GM21723 (cell line): Measurements from ENCODE around the gene LINC01488.

ENCODE experiments used
- ATAC-seq: cut with Tn5 transposase; IDR thresholded peaks from one replicate; pipeline ENCODE4 v1.9.1; 2021; ENCODE audit warnings: mild to moderate bottlenecking, moderate library complexity; ENCODE audit not compliant: unreplicated experiment

LINC01488 gene

DNA sequence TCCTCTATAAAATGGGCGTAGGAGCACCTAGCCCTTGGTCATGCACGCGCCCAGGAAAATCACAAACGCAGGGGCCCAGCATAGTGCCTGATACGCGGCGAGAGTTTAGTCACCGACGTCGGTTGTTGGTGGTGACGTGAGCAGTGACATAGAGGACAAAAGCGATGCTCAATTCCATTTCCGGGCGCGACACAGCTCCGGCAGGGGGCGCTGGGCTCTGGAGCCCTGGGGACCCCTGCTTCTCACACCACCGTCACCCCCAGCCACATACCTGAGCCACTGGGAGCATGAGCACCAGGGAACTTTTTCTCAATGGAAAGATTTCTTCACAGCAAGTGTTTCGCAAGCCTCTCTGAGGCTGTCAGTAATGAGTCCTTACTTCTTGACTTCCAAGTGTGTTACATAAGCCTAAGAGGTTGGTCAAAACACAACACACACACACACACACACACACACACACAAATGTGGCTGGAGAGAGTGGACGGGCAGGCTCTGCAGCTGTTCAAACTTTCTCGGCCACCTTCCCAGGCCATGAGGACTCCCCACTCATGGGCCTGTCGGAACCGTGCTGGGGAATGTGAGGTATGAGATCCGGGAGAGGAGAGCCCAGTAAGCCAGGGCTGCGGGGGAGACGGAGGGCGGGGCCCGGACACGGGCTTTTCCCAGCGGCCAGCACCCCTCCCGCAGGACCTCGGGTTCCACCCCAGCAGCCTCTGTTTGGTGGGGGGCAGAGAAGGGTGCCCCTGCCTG, 36.9 kb upstream of the LINC01488 start:
- ATAC-seq = no peak

DNA sequence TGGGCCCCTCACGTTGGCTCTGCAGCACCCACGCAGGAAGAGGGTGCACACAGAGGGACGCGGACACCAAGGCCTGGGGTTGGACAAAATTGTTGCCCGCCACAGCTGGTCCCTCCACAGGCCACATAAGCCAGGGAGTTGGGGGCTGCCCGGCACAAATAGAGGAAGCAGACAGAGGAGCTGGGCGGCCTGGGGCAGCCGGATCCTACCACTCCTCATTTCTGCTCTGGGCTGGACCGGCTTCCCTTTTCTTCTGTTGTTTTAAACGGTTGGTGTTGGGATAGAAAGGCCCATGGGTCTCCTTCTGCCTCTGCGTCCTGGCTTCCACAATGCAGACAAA, 36.4 kb upstream of the LINC01488 start:
- no peak for ATAC-seq

DNA sequence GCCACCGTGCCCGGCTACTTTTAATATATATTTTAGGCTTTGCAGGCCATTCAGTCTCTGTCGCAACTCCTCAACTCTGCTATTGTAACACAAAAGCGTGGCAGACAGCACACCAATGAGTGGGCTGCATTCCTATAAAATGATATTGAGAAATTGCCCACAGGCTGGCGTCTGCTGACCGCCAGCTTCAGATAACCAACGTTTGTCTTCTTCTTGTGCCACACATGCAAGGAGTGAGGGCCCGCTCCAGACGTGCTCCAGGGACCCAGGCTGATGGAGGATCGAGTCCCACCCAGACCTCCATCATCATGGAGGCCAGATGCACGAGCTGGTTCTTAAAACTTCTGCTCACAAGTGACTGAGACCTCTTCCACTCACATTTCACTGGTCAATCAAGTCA, 35.4 kb upstream of the LINC01488 start:
- no peak for ATAC-seq

DNA sequence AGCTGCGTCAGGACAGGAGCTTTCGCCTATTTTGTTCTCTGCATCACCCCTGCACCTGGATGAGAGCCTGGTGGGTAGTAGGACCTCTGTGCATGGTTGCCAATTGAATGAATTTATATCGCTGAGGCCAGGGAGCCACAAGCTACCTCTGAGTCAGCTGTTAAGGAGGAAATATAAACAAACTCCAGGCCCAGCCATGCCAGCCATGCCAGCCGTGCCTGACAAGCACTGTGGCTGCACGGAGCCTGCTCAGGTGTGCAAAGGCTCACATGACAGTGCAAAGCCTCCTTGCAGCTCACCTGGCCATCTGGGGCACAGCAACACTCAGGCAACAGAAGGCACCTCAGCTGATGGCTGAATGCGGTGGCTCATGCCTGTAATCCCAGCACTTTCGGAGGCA, 33.7 kb upstream of the LINC01488 start:
- no peak for ATAC-seq

DNA sequence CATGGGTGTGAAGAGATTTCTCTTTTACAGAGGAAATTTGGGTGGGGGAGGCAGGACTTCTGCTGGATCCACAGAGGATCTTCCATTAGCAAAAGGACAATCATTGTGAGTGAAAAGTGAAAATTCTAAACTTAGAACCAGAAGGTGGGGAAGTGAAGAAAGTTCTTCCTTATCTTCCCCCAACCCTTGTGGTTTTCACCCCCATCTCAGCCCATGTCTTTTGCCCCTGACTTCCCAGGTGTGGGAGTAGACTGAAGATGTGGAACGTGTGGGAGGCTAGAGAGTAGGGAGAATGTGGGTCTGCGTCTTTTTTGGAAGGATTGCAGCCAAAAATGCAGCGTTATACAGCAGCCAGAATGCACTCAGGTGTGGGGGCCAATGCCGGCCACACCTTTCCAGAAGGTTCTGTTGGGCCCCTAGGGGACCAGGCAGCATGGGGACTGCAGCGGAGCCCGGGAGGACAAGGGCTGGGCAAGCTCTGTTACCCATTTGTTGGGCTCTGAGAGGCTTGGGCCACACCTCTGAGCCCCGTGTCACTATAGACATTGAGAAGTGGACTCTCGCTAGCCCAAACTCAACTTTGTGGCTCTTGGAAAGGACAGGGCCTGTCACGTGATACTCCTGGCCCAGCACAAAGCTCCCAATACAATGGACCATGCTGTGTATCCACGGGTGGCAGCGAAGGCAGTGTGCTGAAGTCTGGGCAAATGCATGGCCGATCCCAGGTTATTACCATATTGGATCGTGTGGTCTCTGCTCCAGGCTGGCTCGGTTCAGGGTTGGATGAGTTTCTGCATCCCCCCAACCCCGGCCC, 32.8 kb upstream of the LINC01488 start:
- no peak for ATAC-seq

DNA sequence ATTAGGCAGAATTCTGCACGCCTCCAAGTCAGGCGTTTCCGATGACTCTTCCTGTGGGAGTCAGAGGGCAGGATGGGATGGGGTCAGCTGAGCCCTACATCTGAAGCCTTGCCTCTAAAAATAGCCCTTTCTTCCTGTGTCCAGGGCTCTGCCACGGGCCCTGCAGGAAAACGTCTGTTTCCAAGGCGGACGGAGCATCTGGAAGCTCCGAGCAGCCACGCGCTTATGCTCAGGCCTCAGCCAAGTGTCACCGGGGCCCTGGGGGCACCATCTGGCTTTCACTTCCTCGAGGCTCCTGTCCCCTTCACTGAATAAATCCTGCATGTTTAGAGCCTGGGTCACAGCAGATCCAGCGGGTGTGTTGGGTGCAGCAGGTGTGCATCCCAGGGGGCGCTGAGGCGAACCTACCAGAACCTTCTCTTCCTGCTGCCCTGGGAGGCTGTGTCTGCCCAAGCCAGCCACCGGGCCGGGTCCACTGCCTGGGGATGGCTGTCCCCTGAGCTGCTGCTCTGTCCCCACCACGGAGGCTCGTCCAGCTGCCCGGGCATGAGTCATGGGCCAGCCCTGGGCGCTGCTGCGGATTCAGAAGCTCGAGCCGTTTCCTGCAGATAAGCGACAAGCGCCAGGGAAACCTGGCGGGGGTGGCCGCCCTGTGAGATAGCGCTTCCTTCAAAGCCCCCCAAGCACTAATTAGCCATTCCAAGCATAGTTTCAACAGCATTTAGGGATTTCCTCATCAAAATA, 32.0 kb upstream of the LINC01488 start:
- no peak for ATAC-seq

DNA sequence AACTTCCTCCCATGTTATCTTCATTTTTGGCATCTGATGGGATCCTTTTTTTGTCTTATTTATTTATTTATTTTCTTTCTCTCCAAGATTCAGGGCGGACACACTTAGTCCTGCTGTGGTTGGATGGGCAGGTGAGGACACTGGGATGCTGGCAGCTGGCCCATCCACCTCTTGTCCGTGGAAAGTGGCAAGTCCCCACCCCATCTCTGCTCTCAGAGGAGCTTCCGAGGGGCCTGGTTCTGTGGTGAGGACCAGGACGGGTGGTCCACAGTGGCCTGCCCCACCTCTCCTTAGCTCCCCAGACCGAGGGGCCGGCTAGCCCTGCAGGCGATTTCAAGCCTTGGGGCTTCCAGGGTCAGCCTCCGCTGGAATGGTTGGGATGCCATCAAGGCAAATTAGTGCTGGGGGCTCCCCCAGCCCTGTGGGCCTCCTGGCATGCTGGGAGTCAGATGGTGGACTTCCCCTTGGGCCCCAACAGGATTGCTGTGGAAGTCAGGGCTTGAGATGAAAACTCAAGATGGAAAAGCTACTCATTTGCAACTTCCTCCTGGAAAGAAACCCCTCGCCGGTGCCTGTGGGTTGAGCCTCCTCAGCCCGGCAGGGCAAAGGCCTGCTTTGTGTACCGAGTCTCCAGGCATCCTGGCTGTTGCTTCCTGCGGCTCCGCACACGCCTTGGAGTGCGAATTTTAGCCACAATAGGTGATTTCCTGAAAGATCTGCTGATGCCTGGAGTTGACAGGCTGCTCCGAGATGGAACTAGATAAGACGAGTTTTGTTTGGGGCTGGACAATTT, 31.2 kb upstream of the LINC01488 start:
- no peak for ATAC-seq

DNA sequence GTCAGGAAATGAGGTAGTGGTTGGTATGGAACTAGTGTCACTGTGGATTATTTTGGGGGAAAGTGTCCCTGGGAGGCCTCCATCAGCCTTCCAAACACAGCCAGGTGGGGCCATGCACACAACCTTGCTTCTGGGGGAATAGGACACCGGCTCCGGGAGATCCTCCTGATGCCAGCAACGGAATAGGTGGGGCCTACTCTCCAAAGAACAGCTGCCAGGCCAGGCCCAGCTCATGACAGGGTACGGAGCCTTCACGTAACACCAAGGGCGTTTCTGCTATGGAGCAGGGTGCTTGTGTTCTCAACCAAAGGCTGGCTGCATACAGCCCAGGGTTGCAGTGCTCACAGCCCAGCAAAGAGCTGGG, 30.6 kb upstream of the LINC01488 start:
- no peak for ATAC-seq

DNA sequence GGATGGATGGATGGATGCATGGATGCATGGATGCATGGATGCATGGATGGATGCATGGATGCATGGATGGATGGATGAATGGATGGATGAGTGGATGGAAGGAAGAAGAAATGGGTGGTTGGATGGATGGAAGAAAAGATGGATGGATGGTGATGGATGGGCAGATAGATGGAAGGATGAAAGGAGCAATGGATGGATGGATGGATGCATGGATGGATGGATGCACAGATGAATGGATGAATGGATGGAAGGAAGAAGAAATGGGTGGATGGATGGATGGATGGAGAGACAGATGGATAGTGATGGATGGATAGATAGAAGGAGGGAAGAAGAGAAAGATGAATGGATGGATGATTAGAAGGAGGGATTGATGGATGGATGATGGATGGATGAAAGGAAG, 30.2 kb upstream of the LINC01488 start:
- ATAC-seq = no peak

DNA sequence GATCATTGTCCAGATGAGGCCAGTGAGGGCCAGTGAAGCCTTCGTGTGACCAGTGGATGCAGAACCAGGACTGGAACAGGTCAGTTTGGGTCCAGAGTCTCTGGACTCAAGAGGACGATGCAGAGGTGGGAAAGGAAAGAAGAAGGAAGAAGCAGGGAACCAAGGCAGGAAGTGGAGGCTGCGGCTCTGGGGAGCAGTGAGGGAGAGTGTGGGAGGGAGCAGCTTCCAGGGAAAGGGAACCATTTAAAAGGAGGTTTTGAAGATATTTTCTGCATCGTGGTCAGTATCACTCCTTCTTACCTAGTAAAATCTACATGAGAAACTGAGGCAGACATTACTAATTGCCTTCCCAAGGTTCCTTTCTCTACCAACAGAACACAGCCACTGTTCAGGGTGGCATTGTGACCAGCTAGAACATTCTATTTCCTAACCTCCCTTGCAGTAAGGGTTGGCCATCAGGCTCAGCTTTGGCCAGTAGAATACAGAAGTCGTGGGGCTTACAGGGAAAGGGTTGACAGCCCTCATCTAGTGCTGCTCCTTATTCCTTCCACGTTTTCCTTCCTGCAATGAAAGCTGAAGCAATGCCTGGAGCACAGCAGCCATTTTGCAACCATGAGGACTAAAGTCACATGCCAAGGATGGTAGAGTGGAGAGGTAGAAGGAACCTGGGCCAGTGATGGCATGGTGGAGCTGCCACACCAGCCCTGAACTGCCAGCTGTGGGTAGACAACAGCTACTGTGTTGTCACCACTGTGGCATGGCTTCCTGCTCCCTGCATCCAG, 29.1 kb upstream of the LINC01488 start:
- no peak for ATAC-seq

DNA sequence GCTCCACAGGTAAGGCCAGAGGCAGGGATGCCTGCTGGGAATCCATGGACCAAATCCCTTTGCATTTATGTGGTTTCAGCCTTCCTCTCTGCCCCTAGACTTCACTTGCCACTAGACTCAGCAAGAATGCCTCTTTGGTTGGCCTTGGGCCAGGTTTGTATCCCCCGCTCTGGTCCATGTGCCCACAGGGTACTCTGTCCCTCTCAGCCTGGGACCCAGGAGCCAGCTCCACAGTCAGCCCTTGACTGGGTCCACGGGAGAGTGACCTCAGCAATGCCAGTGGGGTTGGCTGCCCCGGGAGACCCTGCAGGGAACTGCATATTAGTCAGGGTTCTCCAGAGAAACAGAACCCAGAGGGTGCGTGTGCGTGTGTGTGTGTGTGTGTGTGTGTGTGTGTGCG, 28.3 kb upstream of the LINC01488 start:
- ATAC-seq = no peak

DNA sequence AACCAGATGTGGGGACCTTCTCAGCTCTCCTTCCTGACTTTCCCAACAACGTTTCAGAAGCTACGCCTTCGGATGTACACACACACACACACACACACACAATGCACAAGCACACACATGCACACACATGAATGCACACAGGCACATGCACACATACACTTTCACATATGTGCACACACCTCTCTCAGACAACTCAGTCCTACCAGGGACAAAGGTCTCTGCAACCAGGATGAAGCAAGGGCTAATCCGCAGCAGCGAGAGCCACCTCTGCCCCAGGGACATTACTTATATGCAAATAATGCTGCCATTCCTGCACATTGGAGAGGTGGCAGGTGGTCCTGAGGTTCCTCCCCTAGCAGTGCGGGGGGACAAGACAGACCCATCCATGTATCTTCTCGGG, 27.4 kb upstream of the LINC01488 start:
- no peak for ATAC-seq

DNA sequence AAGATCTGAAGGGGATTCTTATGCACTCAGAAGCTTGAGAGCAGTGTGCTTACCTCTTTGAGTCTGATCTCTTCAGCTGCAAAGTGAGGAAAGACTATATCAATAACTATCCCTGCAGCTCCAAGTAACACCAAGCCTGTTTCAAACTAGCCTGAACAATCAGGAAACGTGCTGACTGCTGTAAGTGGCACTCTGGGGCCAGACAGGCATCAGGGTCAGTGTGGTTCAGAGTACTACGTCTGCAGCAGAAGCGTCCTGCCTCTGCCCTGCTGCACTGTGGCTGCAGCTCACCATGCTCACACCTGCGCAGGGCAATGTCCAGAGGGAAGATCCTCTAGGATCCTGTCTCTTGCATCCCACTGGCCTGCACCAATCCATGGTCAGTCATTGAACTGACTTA, 25.5 kb upstream of the LINC01488 start:
- ATAC-seq = no peak

DNA sequence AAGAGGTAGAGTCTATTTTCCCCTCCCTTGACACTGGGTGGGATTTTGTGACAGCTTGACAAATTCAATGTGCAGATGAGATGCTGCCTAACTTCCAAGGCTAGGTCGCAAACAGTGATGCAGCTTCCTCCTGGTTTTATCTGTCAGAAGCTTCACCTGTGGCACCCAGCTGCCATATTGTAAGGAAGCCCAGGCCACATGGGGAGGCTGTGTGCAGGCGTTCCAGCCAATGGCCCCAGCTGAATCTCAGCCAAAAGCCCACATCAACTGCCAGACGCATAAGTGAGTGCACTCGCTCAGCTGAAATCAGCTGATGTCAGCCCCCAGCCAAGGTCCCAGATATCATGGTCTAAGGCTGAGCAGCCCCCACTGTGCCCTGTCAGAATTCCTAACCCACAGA, 24.8 kb upstream of the LINC01488 start:
- no peak for ATAC-seq

DNA sequence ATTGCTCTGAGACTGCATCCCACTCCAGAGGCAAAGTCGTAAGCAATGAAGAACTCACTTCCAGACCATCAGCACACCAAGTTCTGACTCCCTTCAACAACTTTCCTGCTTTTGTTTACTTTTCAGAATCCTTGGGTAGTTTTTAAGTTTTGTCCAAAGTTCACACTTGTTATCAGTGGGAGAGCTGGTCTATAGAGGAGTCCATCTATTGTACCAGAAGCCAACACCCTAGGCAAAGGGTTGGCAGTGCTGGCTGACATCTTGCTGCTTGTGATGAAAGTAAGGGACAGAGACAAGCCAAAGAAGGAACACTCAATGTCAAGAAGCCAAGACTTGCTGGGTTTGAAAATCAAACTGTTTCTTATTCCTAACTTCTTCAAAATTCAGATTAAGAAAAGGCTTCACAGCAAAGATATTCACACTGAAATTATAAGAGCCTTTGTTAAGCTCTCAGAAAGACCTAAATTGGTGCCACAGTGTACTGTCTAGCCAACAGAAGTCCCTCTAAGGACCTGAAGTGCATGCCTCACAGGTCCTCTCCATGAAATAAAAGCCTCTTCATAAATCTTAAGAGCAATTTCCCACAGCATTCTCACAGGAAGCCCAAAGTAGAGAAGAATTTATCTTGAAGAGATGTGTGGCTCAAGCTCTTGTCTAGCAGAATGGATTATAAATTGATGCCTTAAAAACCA, 21.5 kb upstream of the LINC01488 start:
- ATAC-seq = no peak

DNA sequence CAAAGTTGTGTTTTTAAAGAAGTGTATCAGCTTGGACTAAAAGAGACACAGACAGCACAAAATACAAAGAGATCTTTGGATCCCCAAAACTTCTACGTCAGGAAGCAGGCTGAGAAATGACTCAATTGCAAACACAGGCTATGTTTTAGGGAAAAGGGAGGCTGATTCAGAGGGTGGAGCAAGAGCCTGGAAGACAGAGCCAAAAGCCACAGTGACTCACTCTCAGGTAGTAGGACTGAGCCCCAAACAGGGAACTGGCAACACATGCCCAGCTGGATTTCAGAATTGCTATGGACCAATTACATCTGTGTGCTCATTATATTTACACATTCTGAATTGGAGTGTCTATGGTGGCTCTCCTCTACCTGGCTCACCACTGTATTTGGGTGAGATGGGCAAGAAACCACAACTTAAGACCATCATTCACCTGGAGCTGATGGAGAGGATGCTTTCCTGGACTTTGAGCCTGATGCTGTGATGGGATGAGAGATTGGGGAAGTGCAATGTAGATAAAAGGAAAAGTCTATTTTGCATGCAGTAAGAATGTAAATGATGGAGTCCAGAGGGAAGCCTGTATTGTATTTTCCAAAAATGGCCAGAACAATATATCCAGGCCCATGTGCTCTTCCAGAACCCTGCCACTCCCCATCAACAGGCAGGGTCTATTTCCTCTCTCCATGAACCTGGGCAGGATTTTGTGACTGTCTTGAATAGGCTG, 20.8 kb upstream of the LINC01488 start:
- ATAC-seq = no peak

DNA sequence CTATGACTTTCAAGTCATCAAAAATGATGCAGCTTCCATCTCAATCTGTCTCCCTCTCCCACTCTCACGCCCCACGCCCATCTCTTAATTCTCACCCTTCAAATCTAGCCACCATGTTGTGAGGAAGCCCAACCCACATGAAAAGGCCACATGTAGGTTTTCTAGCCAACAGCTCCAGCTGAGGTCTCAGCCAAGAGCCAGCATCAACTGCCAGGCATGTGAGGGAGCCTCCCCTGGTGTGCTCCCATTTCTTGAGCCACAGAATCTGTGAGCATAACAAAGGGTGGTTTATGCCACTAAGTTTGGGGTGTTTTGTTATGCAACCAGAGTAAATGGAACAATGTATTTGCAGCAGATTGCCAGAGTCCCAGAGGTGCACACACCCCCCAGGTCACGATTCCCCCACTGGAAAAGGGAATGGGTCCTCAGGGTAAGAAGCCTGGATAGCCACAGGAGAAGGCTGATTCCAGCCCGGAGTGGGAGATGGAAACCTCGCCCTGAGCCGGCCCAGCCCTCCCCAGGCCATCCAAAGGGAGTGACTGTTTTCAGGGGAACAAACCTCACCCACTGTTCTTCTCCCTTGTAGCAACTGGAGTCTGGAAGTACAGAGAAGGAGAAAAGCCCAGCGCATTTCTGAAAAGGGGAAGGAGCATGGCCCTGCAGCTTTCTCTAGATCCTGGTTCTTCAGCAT, 20.0 kb upstream of the LINC01488 start:
- ATAC-seq = no peak

DNA sequence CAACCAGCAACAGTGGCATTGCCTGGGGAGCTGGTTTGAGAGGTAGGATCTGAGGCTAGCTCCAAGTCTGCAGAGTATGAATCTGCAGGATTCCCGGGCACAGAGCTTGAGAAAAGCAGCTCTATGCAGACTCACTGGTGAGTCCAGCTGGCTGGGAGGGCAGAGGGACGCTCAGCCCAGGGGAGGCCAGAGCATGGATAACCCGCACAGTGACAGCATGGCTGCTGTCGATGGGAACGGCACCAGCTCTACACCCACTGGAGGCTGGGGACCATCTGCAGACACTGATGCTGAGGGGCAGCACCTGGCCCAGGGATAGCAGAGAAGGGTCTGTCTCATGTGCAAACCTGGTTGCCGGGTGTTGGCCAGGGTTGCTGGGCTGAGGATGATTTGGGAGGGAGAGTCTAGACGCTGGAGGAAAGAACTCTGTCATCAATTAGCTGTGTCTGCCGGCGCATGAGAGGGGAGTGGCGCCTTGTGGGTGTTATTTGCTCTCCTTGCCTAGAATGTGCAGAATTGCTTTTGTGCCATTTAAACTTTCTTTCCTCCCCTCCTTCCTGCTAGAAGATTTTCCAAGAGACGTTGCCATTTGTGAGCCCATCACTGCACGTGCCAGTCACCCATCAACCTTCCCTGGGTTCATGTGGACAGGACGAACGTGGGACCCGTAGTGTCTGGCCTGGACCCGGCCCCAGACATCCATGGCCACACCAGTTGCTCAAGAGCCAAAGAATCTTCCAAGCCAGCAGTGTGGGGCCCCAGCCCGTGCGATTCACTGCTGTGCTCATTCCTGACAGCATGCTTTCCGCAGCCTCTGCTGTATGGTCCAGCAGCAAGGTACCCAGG, 19.1 kb upstream of the LINC01488 start:
- ATAC-seq = no peak
